Smooth muscle cell (in vitro differentiated cells): ENCODE results near the gene ARMC9. TPM values are rescaled to one million over a fixed set of nuclear protein-coding genes. Genes with fewer than 3 reads are reported as not detected.

Experiments
- DNase-seq: peaks from one replicate; lab custom pipeline; 2025; ENCODE audit not compliant: unreplicated experiment; lab: John Stamatoyannopoulos, UW
- H2AFZ ChIP-seq: fragments of 200-600 bp; sonication (generic); 2 replicates; pipeline ENCODE4 v1.6.0; 2016; ENCODE audit warnings: antibody characterized with exemption, low read depth, mild to moderate bottlenecking
- H3F3A ChIP-seq: fragments of 200-600 bp; sonication (generic); 2 replicates; pipeline ENCODE4 v1.6.0; 2017; ENCODE audit warnings: antibody characterized with exemption, low read depth
- H3K27ac ChIP-seq: fragments of 200-600 bp; sonication (generic); 2 replicates; pipeline ENCODE4 v1.5.1; 2016; ENCODE audit warnings: low read depth, mild to moderate bottlenecking
- H3K27me3 ChIP-seq: fragments of 200-600 bp; sonication (generic); 2 replicates; pipeline ENCODE4 v1.6.1; 2016; ENCODE audit warnings: low read depth, mild to moderate bottlenecking
- H3K36me3 ChIP-seq: fragments of 200-600 bp; sonication (generic); 2 replicates; pipeline ENCODE4 v1.5.1; 2016; ENCODE audit warnings: low read depth
- H3K4me1 ChIP-seq: fragments of 200-600 bp; sonication (generic); 2 replicates; pipeline ENCODE4 v1.5.1; 2016; ENCODE audit warnings: low read depth
- H3K4me2 ChIP-seq: fragments of 200-600 bp; sonication (generic); 2 replicates; pipeline ENCODE4 v1.6.0; 2016; ENCODE audit warnings: mild to moderate bottlenecking
- H3K4me3 ChIP-seq: fragments of 200-600 bp; sonication (generic); 2 replicates; pipeline ENCODE4 v1.5.1; 2016; ENCODE audit warnings: mild to moderate bottlenecking
- H3K79me2 ChIP-seq: fragments of 200-600 bp; sonication (generic); 2 replicates; pipeline ENCODE4 v1.6.0; 2016; ENCODE audit warnings: low read depth, mild to moderate bottlenecking
- H3K9ac ChIP-seq: fragments of 200-600 bp; sonication (generic); 2 replicates; pipeline ENCODE4 v1.6.0; 2016; ENCODE audit warnings: low read depth
- H3K9me3 ChIP-seq: fragments of 200-600 bp; sonication (generic); replicated peaks from 2 replicates; pipeline ENCODE4 v1.5.1; 2016; ENCODE audit warnings: low read depth
- H4K20me1 ChIP-seq: fragments of 200-600 bp; sonication (generic); 2 replicates; pipeline ENCODE4 v1.6.0; 2016; ENCODE audit warnings: low read depth
- WGBS: methylation state at CpG from one replicate; pipeline ENCODE4 v1.1.7; 2016; ENCODE audit warnings: low lambda C conversion rate; 5-methylcytosine and 5-hydroxymethylcytosine counted together
- polyA plus RNA-seq: library from polyadenylated mRNA; unstranded; fragments of >200 nt; fragmentation: Nextera tagmentation; extraction: Ambion mirVana; gene quantifications from 2 replicates; pipeline ENCODE4 v1.2.1, GENCODE V29; 2016
- total RNA-seq: library from RNA; depleted of rRNA; stranded (reverse); fragments of >200 nt; gene quantifications from 2 replicates; pipeline ENCODE4 v1.2.3, GENCODE V29; 2014
- TF ChIP-seq, protein P1 (sequence below): fragments of 200-600 bp; sonication (generic); IDR thresholded peaks from 2 replicates; pipeline ENCODE4 v1.5.1; 2017; ENCODE audit warnings: borderline replicate concordance, mild to moderate bottlenecking, antibody characterized with exemption; ENCODE audit not compliant: insufficient read depth, poor library complexity, severe bottlenecking

ARMC9 gene
- total and polyA plus RNA-seq, 2 experiments from 2014 or later = 34.7 to 51.0 TPM

DNA sequence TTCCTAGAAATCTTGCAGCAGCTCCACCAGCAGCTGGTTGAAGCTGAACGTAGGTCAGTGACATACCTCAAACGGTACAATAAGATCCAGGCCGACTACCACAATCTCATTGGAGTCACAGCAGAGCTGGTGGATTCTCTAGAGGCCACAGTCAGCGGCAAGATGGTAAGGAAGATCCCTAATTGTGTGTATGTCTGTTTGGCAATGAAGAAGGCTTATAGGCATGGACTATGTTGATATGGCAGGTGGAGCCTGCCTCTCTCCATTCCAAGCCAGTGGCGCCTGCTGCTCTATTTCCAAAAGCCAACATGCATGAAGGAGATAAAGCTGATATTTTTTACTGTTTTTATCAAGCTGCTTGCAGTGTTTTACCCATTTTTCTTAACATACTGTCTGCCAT lies 36.8 kb downstream of the ARMC9 start:
- Histone ChIP-seq H3K9me3 (no peaks in the 10 kb centered on the region), H3K4me2 (no peak overlapping the region), H3K27me3 (no peaks in the 10 kb centered on the region), H4K20me1 (peaks cover 5% of the 10 kb centered on the region), H3K79me2 (no peaks in the 10 kb centered on the region), H3K9ac (no peak overlapping the region), H3K27ac (no peak overlapping the region), H3K4me1 (no peaks in the 10 kb centered on the region), H3K4me3 (no peak overlapping the region), H3F3A (no peaks in the 10 kb centered on the region), H2AFZ (no peak overlapping the region), H3K36me3 (peaks cover 8% of the 10 kb centered on the region)
- WGBS = 94% methylated on average over 5 of the region's 5 CpGs
- DNase-seq = no peak
- TF ChIP-seq, protein P1, sequence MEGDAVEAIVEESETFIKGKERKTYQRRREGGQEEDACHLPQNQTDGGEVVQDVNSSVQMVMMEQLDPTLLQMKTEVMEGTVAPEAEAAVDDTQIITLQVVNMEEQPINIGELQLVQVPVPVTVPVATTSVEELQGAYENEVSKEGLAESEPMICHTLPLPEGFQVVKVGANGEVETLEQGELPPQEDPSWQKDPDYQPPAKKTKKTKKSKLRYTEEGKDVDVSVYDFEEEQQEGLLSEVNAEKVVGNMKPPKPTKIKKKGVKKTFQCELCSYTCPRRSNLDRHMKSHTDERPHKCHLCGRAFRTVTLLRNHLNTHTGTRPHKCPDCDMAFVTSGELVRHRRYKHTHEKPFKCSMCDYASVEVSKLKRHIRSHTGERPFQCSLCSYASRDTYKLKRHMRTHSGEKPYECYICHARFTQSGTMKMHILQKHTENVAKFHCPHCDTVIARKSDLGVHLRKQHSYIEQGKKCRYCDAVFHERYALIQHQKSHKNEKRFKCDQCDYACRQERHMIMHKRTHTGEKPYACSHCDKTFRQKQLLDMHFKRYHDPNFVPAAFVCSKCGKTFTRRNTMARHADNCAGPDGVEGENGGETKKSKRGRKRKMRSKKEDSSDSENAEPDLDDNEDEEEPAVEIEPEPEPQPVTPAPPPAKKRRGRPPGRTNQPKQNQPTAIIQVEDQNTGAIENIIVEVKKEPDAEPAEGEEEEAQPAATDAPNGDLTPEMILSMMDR = no peak

DNA sequence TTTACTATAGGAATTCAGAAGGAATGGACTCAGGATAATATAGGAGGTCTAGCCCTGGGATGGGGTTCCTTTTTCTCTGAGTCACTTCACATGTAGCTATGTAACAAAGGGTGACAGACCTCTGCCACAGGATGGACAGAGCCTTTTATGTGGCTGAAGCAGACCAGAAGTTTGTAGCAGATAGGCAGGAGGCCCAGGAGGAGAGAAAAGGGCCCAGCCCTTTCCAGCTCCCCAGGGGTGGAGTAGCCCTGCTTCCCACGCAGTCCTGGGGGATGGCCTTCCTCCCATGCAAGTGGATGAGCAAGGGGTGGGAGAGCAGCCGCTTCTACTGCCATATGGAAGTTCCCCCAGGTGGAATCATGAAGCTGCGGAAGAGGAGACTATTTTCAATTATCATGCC lies 40.3 kb downstream of the ARMC9 start:
- Histone ChIP-seq H3F3A (peaks cover 15% of the 10 kb centered on the region), H3K36me3 (peaks cover 8% of the 10 kb centered on the region)

DNA sequence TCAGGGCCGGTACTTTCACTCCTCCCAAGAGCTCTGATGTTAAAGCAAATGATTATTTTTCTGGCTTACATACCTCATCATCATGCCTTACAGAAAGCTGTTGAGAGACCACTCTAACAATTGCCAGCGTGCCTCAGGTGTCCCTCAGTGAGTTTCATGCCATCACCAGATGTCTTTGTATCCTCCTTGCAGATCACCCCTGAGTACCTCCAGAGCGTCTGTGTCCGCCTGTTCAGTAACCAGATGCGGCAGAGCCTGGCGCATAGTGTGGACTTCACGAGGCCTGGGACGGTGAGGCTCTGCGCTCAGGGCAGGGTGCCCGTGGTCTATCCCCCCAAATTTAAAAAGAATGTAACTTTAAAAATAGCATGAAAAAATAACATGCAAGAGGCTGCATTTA lies 41.3 kb downstream of the ARMC9 start:
- H4K20me1 ChIP-seq = peaks cover 8% of the 10 kb centered on the region
- H2AFZ ChIP-seq = no peak overlapping the region
- no peak for DNase-seq
- no peaks in the 10 kb centered on the region for H3K27me3 ChIP-seq
- no peak overlapping the region for H3K4me2 ChIP-seq
- H3K4me3 ChIP-seq = no peak overlapping the region
- H3K79me2 ChIP-seq = no peaks in the 10 kb centered on the region
- 98% methylated on average over 10 of the region's 10 CpGs for WGBS
- no peaks in the 10 kb centered on the region for H3K9me3 ChIP-seq
- H3K4me1 ChIP-seq = no peaks in the 10 kb centered on the region
- peaks cover 7% of the 10 kb centered on the region for H3K36me3 ChIP-seq
- H3K9ac ChIP-seq = no peak overlapping the region
- no peak overlapping the region for H3K27ac ChIP-seq
- TF ChIP-seq, protein P1 = no peak
- H3F3A ChIP-seq = peaks cover 15% of the 10 kb centered on the region

More for the DNA sequence above, 40.3 kb downstream of the ARMC9 start:
- H3K9me3 ChIP-seq = no peaks in the 10 kb centered on the region
- no peak for DNase-seq
- H3K79me2 ChIP-seq = no peaks in the 10 kb centered on the region
- H3K4me1 ChIP-seq = no peaks in the 10 kb centered on the region
- WGBS = 95% methylated on average over 3 of the region's 3 CpGs
- no peak overlapping the region for H2AFZ ChIP-seq
- peaks cover 5% of the 10 kb centered on the region for H4K20me1 ChIP-seq
- H3K4me3 ChIP-seq = no peak overlapping the region
- no peak overlapping the region for H3K9ac ChIP-seq
- no peaks in the 10 kb centered on the region for H3K27me3 ChIP-seq
- no peak overlapping the region for H3K27ac ChIP-seq
- no peak overlapping the region for H3K4me2 ChIP-seq
- TF ChIP-seq, protein P1 = no peak

DNA sequence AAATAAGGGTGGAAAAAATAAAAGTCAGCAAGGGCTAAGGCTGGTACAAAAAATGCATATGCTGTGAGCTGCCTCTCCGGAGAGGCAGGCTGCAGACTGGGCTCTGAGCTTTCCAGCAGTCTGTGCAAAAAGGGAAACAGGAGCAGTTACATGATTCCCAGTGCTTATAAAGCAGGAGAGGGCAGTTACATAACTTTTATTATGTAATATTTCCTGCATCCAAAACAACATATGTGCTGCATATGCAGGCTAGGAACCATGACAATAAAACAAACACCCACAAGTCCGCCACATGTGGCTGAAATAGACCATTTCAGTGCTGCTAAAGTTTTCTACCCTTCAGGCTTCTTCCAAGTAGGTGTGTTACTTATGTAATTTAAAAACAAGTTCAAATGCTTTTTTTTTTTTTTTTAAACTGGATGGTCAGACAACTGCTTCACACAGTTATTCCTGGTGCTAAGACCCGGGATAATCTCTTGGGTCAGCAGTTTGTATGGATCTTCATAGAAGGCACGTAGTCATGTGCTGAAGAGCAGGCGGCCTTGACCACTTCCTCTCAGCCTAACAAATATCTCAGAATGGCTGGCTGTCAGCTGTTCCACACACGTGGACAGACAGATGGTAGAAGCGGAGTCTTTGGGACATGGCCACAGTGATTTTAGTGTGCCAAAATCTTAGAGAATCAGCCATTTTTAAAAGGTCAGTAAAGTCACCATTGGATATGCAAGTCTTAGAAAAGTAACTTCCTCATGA lies 43.5 kb downstream of the ARMC9 start:
- H3K79me2 ChIP-seq = no peaks in the 10 kb centered on the region
- peaks cover 15% of the 10 kb centered on the region for H3F3A ChIP-seq
- no peak overlapping the region for H3K4me2 ChIP-seq
- no peak for DNase-seq
- no peaks in the 10 kb centered on the region for H3K9me3 ChIP-seq
- H3K36me3 ChIP-seq = peaks cover 3% of the 10 kb centered on the region
- peaks cover 7% of the 10 kb centered on the region for H4K20me1 ChIP-seq
- H2AFZ ChIP-seq = no peak overlapping the region
- TF ChIP-seq, protein P1 = no peak
- WGBS = 45% methylated on average over 7 of the region's 7 CpGs
- peak overlapping the region; percentile 91 for H3K27ac ChIP-seq
- no peak overlapping the region for H3K4me3 ChIP-seq
- H3K4me1 ChIP-seq = no peaks in the 10 kb centered on the region
- no peak overlapping the region for H3K9ac ChIP-seq
- H3K27me3 ChIP-seq = no peaks in the 10 kb centered on the region
